Pancreas (tissue), 10 donors: ENCODE measurements around the gene DENND4B. TPM values are rescaled to one million over a fixed set of nuclear protein-coding genes. Genes with fewer than 3 reads are reported as not detected.

Experiments
- ATAC-seq, 4 donors: fragments of 200-7000 bp; cut with Tn5 transposase; one replicate each; pipeline versions ENCODE4 v1.8.0 to v1.9.1; 2020; ENCODE audit warnings: mild to moderate bottlenecking in 4 of 4, moderate library complexity in 4 of 4
- DNase-seq, 6 donors: peaks; one replicate each; pipeline ENCODE4 v3.0.0-alpha.2; 2020
- FAIRE-seq: peaks from 2 replicates; lab custom pipeline; 2012; peaks lifted over from hg19 to GRCh38; lab: Jason Lieb, UNC
- H3K27ac ChIP-seq, 4 donors: fragments of 200-600 bp; sonication (generic); 1 replicate in 3 of 4; 2 replicates in 1 of 4; pipeline versions ENCODE4 v1.5.0 to v1.8.0; 2020
- H3K27me3 ChIP-seq, 4 donors: fragments of 200-600 bp; one replicate each; pipeline ENCODE4 v1.8.0; 2021
- H3K36me3 ChIP-seq, 3 donors: fragments of 200-600 bp; sonication (generic) in 1 of 3; one replicate each; pipeline versions ENCODE4 v1.5.0 to v1.8.0; 2020 to 2021
- H3K4me1 ChIP-seq, 3 donors: fragments of 200-600 bp; one replicate each; pipeline ENCODE4 v1.8.0; 2021
- H3K4me3 ChIP-seq, 4 donors: fragments of 200-600 bp; sonication (generic) in 2 of 4; one replicate each; pipeline versions ENCODE4 v1.5.0 to v1.8.0; 2020 to 2021
- H3K9me3 ChIP-seq, 4 donors: fragments of 200-600 bp; one replicate each; pipeline ENCODE4 v1.8.0; 2021
- CTCF ChIP-seq, 4 donors: fragments of 200-600 bp; sonication (generic) in 3 of 4; IDR thresholded peaks; one replicate each; pipeline versions ENCODE4 v1.5.0 to v1.8.0; 2021; ENCODE audit warnings: antibody characterized with exemption in 4 of 4
- WGBS, 2 donors: extraction: QIAGEN DNeasy Blood & Tissue Kit; methylation state at CpG; one replicate each; pipeline ENCODE4 v1.1.7; 2013; 5-methylcytosine and 5-hydroxymethylcytosine counted together
- intact Hi-C, 3 donors: fragments of 100-400 bp; cut with DNase I; formaldehyde crosslinking; loops; one replicate each; pipeline versions ENCODE4 v1.11.1 to v1.14.2; 2022
- polyA plus RNA-seq, 2 donors: library from polyadenylated mRNA; stranded (reverse); fragments of 200-250 nt; gene quantifications; one replicate each; pipeline ENCODE4 v1.2.3, GENCODE V29; 2013
- total RNA-seq, 6 donors: library from RNA; stranded (reverse); fragmentation: NEBNext Ultra II Directional in 4 of 6; extraction: Animal tissue kit (Norgen Biotek cat#: 25700) in 4 of 6; gene quantifications; one replicate each; pipeline versions ENCODE4 v1.2.1 to v1.2.4, GENCODE V29; 2021 to 2023
- donor health status: healthy with polysubstance abuse.
- donor health status: DM: no; HTN: no; CAD: no; lungs with moderate emphysema.
- donor health status: DM: no; HTN: no; CAD: no.
- donor health status: control.
- donor health status: control.
- donor health status: Bipolar disorder and iron deficiency.
- donor health status: DM: yes; HTN: yes; CAD: no.
- donor health status: DM: no; HTN: no; CAD: no.
- donor health status: DM: no; HTN: no; CAD: no.
- donor health status: DM: yes; HTN: yes; CAD: no.

Gene DENND4B
- total and polyA plus RNA-seq, 8 donors, result 17.8 to 57.0 (median 23.9) TPM

- Histone ChIP-seq H3K4me3 (no peak overlapping the region), H3K36me3 (peaks cover 0 to 17% (median 10%) of the 10 kb centered on the region in 3 donors), H3K27ac (no peak overlapping the region), H3K27me3 (no peaks in the 10 kb centered on the region), H3K4me1 (no peaks in the 10 kb centered on the region), H3K9me3 (no peaks in the 10 kb centered on the region)
- intact Hi-C loops, result loop anchor here in 1 of 3 donors (10.0 kb wide), 2 partner anchors 117 to 147 kb away; no protein-coding TSS in a partner anchor
- DNase-seq (peak in 1 of 6 donors; percentile 61), ATAC-seq (no peak), FAIRE-seq (no peak)
- 95 to 97% methylated on average over 34 of the region's 34 CpGs for WGBS, 2 donors
- no peak for TF ChIP-seq CTCF (IDR thresholded peaks at IDR 0.05)
These were observed 4.4 kb downstream of the DENND4B start for GRCh38 chr1:153941826-153942725.

- no peak overlapping the region for H3K27ac ChIP-seq
- ATAC-seq (no peak), FAIRE-seq (no peak), DNase-seq (no peak)
- H3K9me3 ChIP-seq, result no peaks in the 10 kb centered on the region
- no peaks in the 10 kb centered on the region for H3K27me3 ChIP-seq
- no peaks in the 10 kb centered on the region for H3K4me1 ChIP-seq
- intact Hi-C loops, result loop anchor here in 1 of 3 donors (10.0 kb wide), 2 partner anchors 116 to 146 kb away; no protein-coding TSS in a partner anchor
- peaks cover 0 to 31% (median 23%) of the 10 kb centered on the region in 3 donors for H3K36me3 ChIP-seq
- 95% methylated on average over 8 of the region's 8 CpGs for WGBS, 2 donors
- no peak for TF ChIP-seq CTCF (IDR thresholded peaks at IDR 0.05)
- no peak overlapping the region for H3K4me3 ChIP-seq
These were observed 5.8 kb downstream of the DENND4B start for GRCh38 chr1:153940756-153941155.

GRCh38 chr1:153939476-153939875 lies 7.0 kb downstream of the DENND4B start:
- Histone ChIP-seq H3K27ac (no peak overlapping the region), H3K4me3 (no peak overlapping the region), H3K36me3 (peaks cover 0 to 34% (median 28%) of the 10 kb centered on the region in 3 donors), H3K27me3 (no peaks in the 10 kb centered on the region), H3K4me1 (no peaks in the 10 kb centered on the region), H3K9me3 (no peaks in the 10 kb centered on the region)
- WGBS, 2 donors, result 94 to 95% methylated on average over 12 of the region's 12 CpGs
- TF ChIP-seq CTCF (IDR thresholded peaks at IDR 0.05), result no peak
- FAIRE-seq (no peak), DNase-seq (no peak), ATAC-seq (no peak)
- intact Hi-C loops, result loop anchor here in 1 of 3 donors (10.0 kb wide), 1 partner anchor 125 kb away; no protein-coding TSS in a partner anchor

GRCh38 chr1:153938996-153939395 lies 7.5 kb downstream of the DENND4B start:
- no peak for ATAC-seq
- Histone ChIP-seq H3K4me1 (no peaks in the 10 kb centered on the region), H3K9me3 (no peaks in the 10 kb centered on the region), H3K27me3 (no peaks in the 10 kb centered on the region), H3K4me3 (no peak overlapping the region), H3K36me3 (peaks cover 0 to 38% (median 29%) of the 10 kb centered on the region in 3 donors), H3K27ac (no peak overlapping the region)
- no peak for FAIRE-seq
- intact Hi-C loops, result loop anchor here in 1 of 3 donors (10.0 kb wide), 1 partner anchor 124 kb away; no protein-coding TSS in a partner anchor
- DNase-seq, result no peak
- 61 to 63% methylated on average over 3 of the region's 3 CpGs for WGBS, 2 donors
- TF ChIP-seq CTCF (IDR thresholded peaks at IDR 0.05), result no peak
